T-helper 1 cell treated with Interleukin-12 subunit alpha and Interleukin-12 subunit beta and Interleukin-4 antibody, amounts not matched to agents 30 ng/mL and 1 ng/mL, for 36 hours (primary cell): ENCODE data around the gene COL6A2. TPM values are rescaled to one million over a fixed set of nuclear protein-coding genes. Genes with fewer than 3 reads are reported as not detected.

Experiments used
- intact Hi-C: fragments of 100-400 bp; cut with micrococcal nuclease; formaldehyde crosslinking; loops from one replicate; pipeline ENCODE4 v1.15.1; 2024
- total RNA-seq: library from RNA; stranded (reverse); gene quantifications from 2 replicates; pipeline ENCODE4 v1.2.3, GENCODE V29; 2022

The COL6A2 gene
- total RNA-seq, 1 donor from 2014 or later, result 2.6 TPM

GRCh38 chr21:46112725-46113215 is 14.9 kb downstream of the COL6A2 start:
- intact Hi-C loops, result no loop called here

GRCh38 chr21:46113497-46114176 is 15.7 kb downstream of the COL6A2 start:
- intact Hi-C loops, result no loop called here

- intact Hi-C loops, result no loop called here
Observed at GRCh38 chr21:46114963-46115362, 17.1 kb downstream of the COL6A2 start.

- intact Hi-C loops, result no loop called here
Observed at GRCh38 chr21:46115441-46116188, 17.7 kb downstream of the COL6A2 start.

GRCh38 chr21:46116189-46116775 is 18.4 kb downstream of the COL6A2 start:
- intact Hi-C loops, result no loop called here

- intact Hi-C loops, result no loop called here
Observed at GRCh38 chr21:46116776-46117585, 19.1 kb downstream of the COL6A2 start.

- intact Hi-C loops, result no loop called here
Observed at GRCh38 chr21:46117586-46118315, 19.8 kb downstream of the COL6A2 start.

- intact Hi-C loops, result no loop called here
Observed at GRCh38 chr21:46118316-46119143, 20.6 kb downstream of the COL6A2 start.

GRCh38 chr21:46119144-46119636 is 21.3 kb downstream of the COL6A2 start:
- intact Hi-C loops, result no loop called here

DNA sequence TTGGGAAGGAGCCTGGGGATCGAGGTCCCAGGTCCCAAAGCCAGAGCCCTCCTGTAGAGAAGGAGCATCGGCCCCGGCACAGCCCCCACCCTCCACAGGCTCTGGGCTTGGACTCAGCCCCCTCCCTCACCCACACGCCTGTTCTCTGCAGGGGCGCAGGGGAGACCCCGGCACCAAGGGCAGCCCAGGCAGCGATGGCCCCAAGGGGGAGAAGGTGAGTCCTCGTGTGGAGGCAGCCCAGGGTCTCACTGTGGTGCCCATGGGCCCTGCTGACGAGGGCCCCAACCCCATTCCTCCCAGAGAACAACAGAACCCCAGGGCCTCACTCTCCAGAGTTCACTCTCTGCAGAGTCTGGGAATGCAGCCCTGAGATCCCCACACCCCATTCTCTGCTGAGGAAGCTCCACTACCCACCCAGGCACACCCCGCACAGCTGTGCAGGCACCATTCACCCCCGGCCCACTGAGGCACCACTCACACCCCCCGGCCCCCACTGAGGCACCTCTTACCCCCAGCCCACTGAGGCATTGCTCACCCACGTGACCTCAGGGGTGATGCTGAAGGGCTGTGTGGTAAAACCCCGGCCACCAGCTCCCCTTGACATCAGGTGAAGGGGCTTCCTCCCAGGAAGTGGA is 21.8 kb downstream of the COL6A2 start:
- intact Hi-C loops, result no loop called here

- intact Hi-C loops, result no loop called here
Observed at GRCh38 chr21:46120301-46121285, 22.7 kb downstream of the COL6A2 start.

DNA sequence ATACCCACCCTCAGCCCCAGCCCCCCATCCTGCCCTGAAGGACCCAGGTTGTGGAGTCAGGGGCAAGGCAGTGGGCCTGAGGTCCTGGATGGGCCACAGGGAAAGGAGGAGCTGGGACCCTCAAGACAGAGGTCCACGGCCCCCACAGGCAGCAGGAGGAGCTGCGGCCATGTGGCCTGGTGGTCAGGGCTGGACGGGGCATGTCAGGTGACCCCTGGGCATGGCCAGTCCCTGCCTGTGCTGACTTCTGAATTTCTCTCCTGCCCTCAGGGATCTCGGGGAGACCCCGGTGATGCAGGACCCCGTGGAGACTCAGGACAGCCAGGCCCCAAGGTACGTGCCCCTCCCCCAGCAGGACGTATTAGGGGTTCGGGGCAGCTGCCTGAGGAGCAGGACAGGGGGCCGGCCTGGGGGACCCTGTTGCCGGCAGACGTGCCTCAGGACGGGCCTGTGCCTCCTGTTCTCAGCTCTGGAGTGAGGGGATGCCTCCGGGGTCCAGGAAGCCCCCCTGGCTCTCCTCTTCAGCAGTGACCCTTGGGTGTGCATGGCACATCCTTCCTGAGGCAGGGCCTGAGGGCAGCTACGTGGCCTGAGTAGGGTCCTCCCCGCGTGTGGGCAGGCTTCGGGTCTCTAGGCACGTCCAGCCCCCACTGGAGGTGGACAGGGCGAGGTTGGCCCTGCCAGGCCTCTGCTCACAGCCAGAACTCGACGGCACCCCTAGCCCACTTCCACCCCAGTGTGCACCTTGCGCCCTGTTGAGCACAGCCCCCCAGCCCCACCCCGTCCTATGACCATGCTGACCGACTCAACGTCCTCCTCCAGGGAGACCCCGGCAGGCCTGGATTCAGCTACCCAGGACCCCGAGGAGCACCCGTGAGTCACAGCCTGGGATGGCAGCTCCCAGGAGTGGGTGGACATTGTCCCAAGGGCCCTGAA is 23.6 kb downstream of the COL6A2 start:
- intact Hi-C loops, result no loop called here

DNA sequence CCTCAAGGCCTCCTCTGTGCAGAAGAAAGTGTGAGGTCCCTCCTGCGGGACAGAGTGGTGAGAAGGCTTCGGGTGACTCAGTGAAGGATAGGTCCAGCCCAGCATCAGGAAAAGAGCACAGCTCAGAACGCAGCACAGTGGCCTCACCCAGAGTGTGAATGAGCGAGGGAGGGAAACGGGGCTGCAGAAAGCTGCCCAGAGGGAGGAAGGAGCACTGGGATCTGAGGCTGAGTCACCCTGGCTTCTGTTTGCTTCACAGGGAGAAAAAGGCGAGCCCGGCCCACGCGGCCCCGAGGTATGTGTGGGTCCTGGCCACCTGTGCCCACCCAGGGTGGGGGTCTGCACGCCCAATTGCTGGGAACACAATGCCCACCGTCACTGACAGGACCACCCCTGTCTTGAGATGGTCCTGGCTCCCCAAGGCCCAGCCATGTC is 24.3 kb downstream of the COL6A2 start:
- intact Hi-C loops, result no loop called here

DNA sequence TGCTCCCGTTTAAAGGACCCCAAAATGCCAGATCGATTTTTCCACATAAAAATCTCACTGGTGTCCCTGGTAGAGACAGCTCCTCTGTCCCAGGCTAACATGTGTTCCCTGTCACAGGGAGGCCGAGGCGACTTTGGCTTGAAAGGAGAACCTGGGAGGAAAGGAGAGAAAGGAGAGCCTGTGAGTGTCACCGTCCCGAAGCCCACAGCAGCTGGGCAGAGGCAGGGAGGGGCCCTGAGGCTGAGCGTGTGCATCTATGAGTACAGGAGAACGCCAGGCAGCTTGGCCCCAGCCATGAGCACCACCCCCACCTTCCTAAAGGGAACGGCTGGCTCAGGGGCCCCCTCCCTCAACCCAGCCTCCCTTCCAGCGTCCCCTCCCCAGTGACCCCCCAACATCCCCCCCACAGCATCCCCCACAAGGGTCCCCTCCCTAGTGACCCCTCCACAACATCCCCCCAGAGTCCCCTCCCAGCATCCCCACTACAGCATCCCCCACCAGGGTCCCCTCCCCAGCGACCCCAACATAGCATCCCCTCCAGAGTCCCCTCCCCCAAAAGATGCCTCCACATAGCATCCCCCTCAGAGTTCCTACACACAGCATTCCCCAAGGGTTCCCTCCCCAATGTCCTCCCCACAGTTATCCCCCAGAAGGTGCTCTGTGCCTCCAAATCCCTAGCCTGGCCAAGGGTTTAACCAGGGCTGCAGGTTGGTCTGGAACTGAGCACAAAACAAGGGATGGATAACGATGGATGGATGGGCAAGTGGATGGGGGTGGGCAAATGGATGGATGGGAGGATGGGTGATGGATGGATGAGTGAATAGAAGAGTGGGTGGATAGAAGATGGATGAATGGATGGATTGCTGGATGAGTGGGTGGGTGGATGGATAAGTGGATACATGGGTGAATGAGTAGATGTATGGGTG is 25.1 kb downstream of the COL6A2 start:
- intact Hi-C loops, result no loop called here

DNA sequence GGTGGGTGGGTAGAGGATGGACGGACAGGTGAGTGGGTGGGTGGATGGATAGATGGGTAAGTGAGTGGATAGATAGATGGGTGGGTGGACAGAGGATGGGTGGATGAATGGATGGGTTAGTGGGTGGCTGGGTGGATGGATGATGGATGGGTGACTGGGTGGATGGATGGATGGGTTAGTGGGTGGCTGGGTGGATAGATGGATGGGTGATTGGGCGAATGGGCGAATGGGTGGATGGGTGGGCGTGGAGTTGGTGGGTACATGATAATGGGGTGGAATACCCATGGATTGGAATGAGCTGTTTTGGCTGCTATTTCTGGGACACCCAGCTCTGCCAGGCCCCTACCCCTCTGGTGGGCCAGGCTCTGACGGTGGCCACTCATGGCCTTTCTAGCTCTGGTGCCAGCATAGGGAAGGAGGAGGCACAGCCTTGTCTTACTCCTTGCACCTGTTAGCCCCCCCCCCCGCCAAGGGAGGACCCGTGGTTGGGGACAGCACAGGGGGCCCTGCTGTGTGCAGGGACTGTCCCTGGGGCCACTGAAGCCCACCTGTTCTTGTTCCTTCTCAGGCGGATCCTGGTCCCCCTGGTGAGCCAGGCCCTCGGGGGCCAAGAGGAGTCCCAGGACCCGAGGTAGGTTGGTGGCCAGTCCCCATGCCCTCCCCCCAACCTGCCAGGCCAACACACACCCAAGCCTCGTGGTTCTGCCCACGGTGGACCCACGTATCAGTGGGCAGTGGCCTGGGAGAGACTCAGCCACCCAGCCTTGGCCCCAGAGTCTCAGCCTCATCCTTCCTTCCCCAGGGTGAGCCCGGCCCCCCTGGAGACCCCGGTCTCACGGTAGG is 26.4 kb downstream of the COL6A2 start:
- intact Hi-C loops, result no loop called here
